Urinary bladder (tissue), 4 donors: ENCODE data around the gene GPRIN3. TPM values are rescaled to one million over a fixed set of nuclear protein-coding genes. Genes with fewer than 3 reads are reported as not detected.

Source experiments
- DNase-seq: peaks from one replicate; pipeline ENCODE4 v3.0.0-alpha.2; 2015; ENCODE audit errors: extremely low spot score
- H3K27ac ChIP-seq: one replicate; pipeline ENCODE4 v1.5.1; 2013; ENCODE audit warnings: low read depth, mild to moderate bottlenecking, moderate library complexity
- H3K36me3 ChIP-seq: one replicate; pipeline ENCODE4 v1.6.1; 2013; ENCODE audit warnings: mild to moderate bottlenecking, moderate library complexity; ENCODE audit not compliant: insufficient read depth
- H3K4me1 ChIP-seq: one replicate; pipeline ENCODE4 v1.6.1; 2013; ENCODE audit warnings: mild to moderate bottlenecking, moderate library complexity; ENCODE audit not compliant: insufficient read depth
- H3K4me3 ChIP-seq: one replicate; pipeline ENCODE4 v1.5.1; 2013; ENCODE audit warnings: low read depth, low read length
- WGBS: extraction: QIAGEN DNeasy Blood & Tissue Kit; methylation state at CpG from one replicate; pipeline ENCODE4 v1.1.7; 2013; 5-methylcytosine and 5-hydroxymethylcytosine counted together
- polyA plus RNA-seq: library from polyadenylated mRNA; stranded (reverse); fragments of 200-250 nt; gene quantifications from one replicate; pipeline ENCODE4 v1.2.3, GENCODE V29; 2013
- total RNA-seq: library from RNA; depleted of rRNA; stranded (reverse); fragments of >200 nt; gene quantifications from one replicate; pipeline ENCODE4 v1.2.3, GENCODE V29; 2014
- donor health status: healthy with polysubstance abuse.
- donor health status: healthy.

The GPRIN3 gene
- total and polyA plus RNA-seq, 2 donors: 0.66 to 7.2 TPM

DNA sequence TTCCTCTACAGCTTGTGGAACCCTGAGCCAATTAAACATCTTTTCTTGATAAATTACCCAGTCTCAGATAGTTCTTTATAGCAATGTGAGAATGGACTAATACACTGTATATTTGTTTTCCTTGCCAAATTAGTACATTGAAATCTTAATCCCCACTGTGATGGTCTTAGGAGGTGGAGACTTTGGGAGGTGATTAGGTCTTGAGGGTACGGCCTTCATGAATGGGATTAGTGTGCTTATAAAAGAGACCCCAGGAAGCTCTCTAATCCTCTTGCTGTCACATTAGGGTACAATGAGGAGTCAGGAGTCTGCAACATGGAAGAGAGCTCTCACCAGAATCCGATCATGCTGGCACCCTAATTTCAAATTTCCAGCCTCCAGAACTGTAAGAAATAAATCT, 109.7 kb downstream of the GPRIN3 start:
- DNase-seq: no peak
- Histone ChIP-seq H3K4me1 (no peaks in the 10 kb centered on the region), H3K4me3 (no peak overlapping the region), H3K36me3 (no peaks in the 10 kb centered on the region), H3K27ac (no peak overlapping the region)
- 71% methylated on average over 2 of the region's 2 CpGs for WGBS

DNA sequence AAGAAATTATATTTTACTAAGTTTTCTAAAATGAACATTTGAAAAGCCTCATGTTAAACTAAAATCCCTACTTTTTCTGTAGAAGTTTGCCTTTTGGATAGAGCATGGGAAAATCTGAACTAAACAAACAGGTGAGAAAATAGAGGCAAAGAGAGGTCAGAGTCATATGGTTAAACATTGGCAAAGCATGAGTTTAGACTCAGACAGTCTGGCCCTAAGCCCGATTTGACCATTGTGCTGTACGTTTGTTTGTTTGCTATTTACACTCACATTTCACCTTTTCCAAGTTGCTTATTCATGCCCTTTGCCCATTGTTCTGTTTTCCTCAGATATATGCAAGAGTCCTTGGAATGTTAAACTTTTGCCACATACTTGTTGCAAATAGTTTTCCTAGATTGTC, 110.9 kb downstream of the GPRIN3 start:
- H3K4me3 ChIP-seq: no peak overlapping the region
- 21% methylated on average over 2 of the region's 2 CpGs for WGBS
- H3K36me3 ChIP-seq: no peaks in the 10 kb centered on the region
- no peak for DNase-seq
- H3K27ac ChIP-seq: no peak overlapping the region
- no peaks in the 10 kb centered on the region for H3K4me1 ChIP-seq

DNA sequence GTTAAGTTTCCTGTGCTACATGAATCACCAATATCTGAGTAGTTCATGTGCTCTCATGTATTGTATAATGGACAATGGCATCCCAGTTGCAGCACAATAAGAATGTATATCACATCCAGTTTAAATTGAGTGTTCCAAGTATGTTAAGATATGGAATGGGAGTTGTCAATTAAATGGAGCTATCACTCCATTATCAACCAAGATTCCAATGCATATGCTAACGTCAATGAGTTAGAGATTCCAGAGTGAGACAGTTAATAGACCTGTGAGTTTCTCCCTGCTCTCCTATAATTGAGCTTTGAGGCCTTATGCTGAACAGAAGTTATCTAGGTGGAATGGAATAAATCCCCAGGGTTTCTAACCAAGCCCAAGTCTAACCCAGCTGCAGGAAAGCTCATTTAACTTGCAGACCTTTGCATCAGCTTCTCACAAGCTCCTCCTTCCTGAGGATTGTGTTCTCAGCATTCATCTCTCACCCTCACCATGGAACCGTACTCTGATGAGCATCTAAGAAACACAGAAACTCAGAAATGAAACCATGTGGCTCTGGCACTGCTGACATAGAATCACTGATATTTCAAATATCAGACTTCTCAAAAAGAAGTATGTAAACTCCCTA, 111.4 kb downstream of the GPRIN3 start:
- H3K4me1 ChIP-seq: no peaks in the 10 kb centered on the region
- DNase-seq: no peak
- H3K36me3 ChIP-seq: no peaks in the 10 kb centered on the region
- no peak overlapping the region for H3K27ac ChIP-seq
- no peak overlapping the region for H3K4me3 ChIP-seq
- 70% methylated on average over 2 of the region's 2 CpGs for WGBS

DNA sequence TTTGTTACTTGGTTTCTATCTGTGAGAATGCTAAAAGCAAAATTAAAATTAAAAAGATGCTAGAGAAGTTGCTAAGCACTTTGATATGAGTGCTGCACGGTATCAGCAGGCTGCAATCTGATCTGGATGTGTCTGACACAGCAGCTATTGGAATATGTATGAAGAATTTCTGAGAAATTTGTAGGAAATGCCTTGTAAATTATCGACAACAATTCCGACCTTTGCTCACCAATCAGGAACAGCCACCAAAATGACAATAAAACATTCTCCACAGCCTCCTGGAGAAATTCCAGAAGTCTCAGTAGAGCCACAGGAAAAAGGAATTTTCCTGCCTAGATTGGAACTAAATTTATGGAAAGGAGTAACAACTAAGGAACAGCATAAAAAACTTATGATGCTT, 113.8 kb downstream of the GPRIN3 start:
- no peak for DNase-seq

More for the DNA sequence above, 113.8 kb downstream of the GPRIN3 start:
- Histone ChIP-seq H3K4me1 (no peaks in the 10 kb centered on the region), H3K27ac (no peak overlapping the region), H3K36me3 (no peaks in the 10 kb centered on the region), H3K4me3 (no peak overlapping the region)
- 22% methylated on average over 3 of the region's 3 CpGs for WGBS

Other genes starting within 250 kb of the GPRIN3 start
- gene TIGD2, start 196.3 kb downstream of the GPRIN3 start, total RNA-seq: 12.0 TPM
- 3.6 TPM for gene TIGD2, start 196.3 kb downstream of the GPRIN3 start, polyA plus RNA-seq